ENCODE results near the gene KIF5C. TPM values are rescaled to one million over a fixed set of nuclear protein-coding genes. Genes with fewer than 3 reads are reported as not detected.

Gene KIF5C
- total RNA-seq, 1 donor from 2014 or later: 63.1 TPM

GRCh38 chr2:149068996-149069888 is 194.2 kb downstream of the KIF5C start:
- Mint-ChIP-seq H3K4me3 (no peak overlapping the region), H3K27me3 (ENCODE audit: insufficient read depth, low read depth) (no peaks in the 10 kb centered on the region), H3K36me3 (no peaks in the 10 kb centered on the region), H3K4me1 (no peaks in the 10 kb centered on the region), H3K9me3 (peaks cover 2% of the 10 kb centered on the region), H3K27ac (no peak overlapping the region)
- Histone ChIP-seq H3K4me3 (no peak overlapping the region), H3K4me1 (peaks cover 8% of the 10 kb centered on the region), H3K36me3 (no peaks in the 10 kb centered on the region), H3K9me3 (ENCODE audit: low read depth) (no peaks in the 10 kb centered on the region), H3K9ac (no peak overlapping the region), H3K27ac (no peak overlapping the region), H3F3A (ENCODE audit: low read depth) (no peaks in the 10 kb centered on the region), H4K20me1 (ENCODE audit: low read depth) (no peaks in the 10 kb centered on the region), H2AFZ (replicated peaks) (no peak overlapping the region), H3K27me3 (no peaks in the 10 kb centered on the region), H3K79me2 (ENCODE audit: low read depth) (no peaks in the 10 kb centered on the region), H3K4me2 (no peak overlapping the region)
- TF ChIP-seq EZH2phosphoT487 (IDR thresholded peaks at IDR 0.05) (no peak), EZH2 (IDR thresholded peaks at IDR 0.05) (no peak), CTCF (IDR thresholded peaks at IDR 0.05) (no peak)
- DNase-seq (ENCODE audit: low spot score): no peak

GRCh38 chr2:149070681-149071320 is 195.8 kb downstream of the KIF5C start:
- peaks cover 6% of the 10 kb centered on the region for H3K4me1 Mint-ChIP-seq
- H3K36me3 Mint-ChIP-seq: no peaks in the 10 kb centered on the region
- H3K9me3 ChIP-seq (ENCODE audit: low read depth): no peaks in the 10 kb centered on the region
- H3K27me3 ChIP-seq: no peaks in the 10 kb centered on the region
- H3K4me3 Mint-ChIP-seq: no peak overlapping the region
- H3K27ac Mint-ChIP-seq: no peak overlapping the region
- no peak overlapping the region for H3K4me2 ChIP-seq
- H3K79me2 ChIP-seq (ENCODE audit: low read depth): no peaks in the 10 kb centered on the region
- H3K27ac ChIP-seq: no peak overlapping the region
- no peaks in the 10 kb centered on the region for H3K27me3 Mint-ChIP-seq (ENCODE audit: insufficient read depth, low read depth)
- no peak overlapping the region for H3K4me3 ChIP-seq
- no peak overlapping the region for H2AFZ ChIP-seq (replicated peaks)
- DNase-seq (ENCODE audit: low spot score): no peak
- H3F3A ChIP-seq (ENCODE audit: low read depth): no peaks in the 10 kb centered on the region
- no peaks in the 10 kb centered on the region for H4K20me1 ChIP-seq (ENCODE audit: low read depth)
- peaks cover 14% of the 10 kb centered on the region for H3K4me1 ChIP-seq
- no peak overlapping the region for H3K9ac ChIP-seq
- H3K36me3 ChIP-seq: no peaks in the 10 kb centered on the region
- TF ChIP-seq EZH2phosphoT487 (IDR thresholded peaks at IDR 0.05) (no peak), CTCF (IDR thresholded peaks at IDR 0.05) (no peak), EZH2 (IDR thresholded peaks at IDR 0.05) (no peak)
- H3K9me3 Mint-ChIP-seq: peaks cover 2% of the 10 kb centered on the region

- H3K4me3 Mint-ChIP-seq: no peak overlapping the region
- TF ChIP-seq CTCF (IDR thresholded peaks at IDR 0.05) (no peak), EZH2phosphoT487 (IDR thresholded peaks at IDR 0.05) (no peak), EZH2 (IDR thresholded peaks at IDR 0.05) (no peak)
- Histone ChIP-seq H3K4me2 (no peak overlapping the region), H3K4me3 (no peak overlapping the region), H3K9me3 (ENCODE audit: low read depth) (no peaks in the 10 kb centered on the region), H3F3A (ENCODE audit: low read depth) (peaks cover 8% of the 10 kb centered on the region), H2AFZ (replicated peaks) (no peak overlapping the region), H3K9ac (no peak overlapping the region), H3K36me3 (no peaks in the 10 kb centered on the region), H3K27me3 (no peaks in the 10 kb centered on the region), H3K27ac (no peak overlapping the region), H3K4me1 (peaks cover 39% of the 10 kb centered on the region), H3K79me2 (ENCODE audit: low read depth) (no peaks in the 10 kb centered on the region), H4K20me1 (ENCODE audit: low read depth) (no peaks in the 10 kb centered on the region)
- peaks cover 34% of the 10 kb centered on the region for H3K4me1 Mint-ChIP-seq
- no peaks in the 10 kb centered on the region for H3K9me3 Mint-ChIP-seq
- no peak overlapping the region for H3K27ac Mint-ChIP-seq
- no peaks in the 10 kb centered on the region for H3K27me3 Mint-ChIP-seq (ENCODE audit: insufficient read depth, low read depth)
- no peak for DNase-seq (ENCODE audit: low spot score)
- H3K36me3 Mint-ChIP-seq: no peaks in the 10 kb centered on the region
These were observed 200.1 kb downstream of the KIF5C start for GRCh38 chr2:149075105-149075504.
